K562 (cell line): ENCODE results near the gene SPCS2. TPM values are rescaled to one million over a fixed set of nuclear protein-coding genes. Genes with fewer than 3 reads are reported as not detected.

ENCODE experiments used
- AFF1 ChIP-seq, 2 experiments: fragments of 450-650 bp; IDR thresholded peaks; 2 replicates each; pipeline ENCODE4 v1.6.1; 2018; ENCODE audit warnings: mild to moderate bottlenecking in 2 of 2, low read depth in 1 of 2; ENCODE audit not compliant: partially characterized antibody in 2 of 2
- CLOCK ChIP-seq: fragments of 250-450 bp; sonication (Bioruptor Pico); IDR thresholded peaks from 2 replicates; pipeline ENCODE4 v1.4.0; 2020; ENCODE audit warnings: mild to moderate bottlenecking, moderate library complexity, borderline replicate concordance
- ELF1 ChIP-seq: fragments of 200-800 bp; sonication (Bioruptor generic); IDR thresholded peaks from 2 replicates; pipeline ENCODE4 v1.6.1; 2016; ENCODE audit warnings: missing genetic modification characterization, missing compliant biosample characterization
- FOSL1 ChIP-seq: fragments of 200-800 bp; sonication (Bioruptor generic); conservative IDR thresholded peaks from 2 replicates; pipeline ENCODE4 v1.6.1; 2016; ENCODE audit warnings: missing genetic modification characterization, missing compliant biosample characterization
- KLF10 ChIP-seq: fragments of 250-450 bp; sonication (Bioruptor Pico); IDR thresholded peaks from 2 replicates; pipeline ENCODE4 v1.6.1; 2021; ENCODE audit warnings: matching md5 sums
- NCOA6 ChIP-seq: fragments of 450-650 bp; IDR thresholded peaks from 2 replicates; pipeline ENCODE4 v1.6.1; 2017; ENCODE audit warnings: mild to moderate bottlenecking
- NEUROD1 ChIP-seq: fragments of 150-350 bp; IDR thresholded peaks from 2 replicates; pipeline ENCODE4 v1.6.1; 2014; ENCODE audit warnings: borderline replicate concordance, low read length, low read depth; ENCODE audit not compliant: partially characterized antibody
- NFXL1 ChIP-seq: fragments of 450-650 bp; formaldehyde crosslinking; IDR thresholded peaks from 2 replicates; pipeline ENCODE4 v1.4.0; 2021; ENCODE audit warnings: mild to moderate bottlenecking
- PML ChIP-seq: IDR thresholded peaks from 2 replicates; pipeline ENCODE4 v1.6.1; 2012; ENCODE audit warnings: low read length, inconsistent platforms
- SIN3A ChIP-seq, 2 experiments: fragments of 150-350 bp in 1 of 2; IDR thresholded peaks; 2 replicates each; pipeline ENCODE4 v1.6.1; 2011 to 2016; ENCODE audit warnings: borderline replicate concordance in 2 of 2, low read depth in 2 of 2, low read length in 2 of 2, mild to moderate bottlenecking in 2 of 2, moderate library complexity in 2 of 2; ENCODE audit not compliant: control insufficient read depth in 1 of 2
- TBL1XR1 ChIP-seq, 2 experiments: IDR thresholded peaks; 2 replicates each; pipeline ENCODE4 v1.6.1; 2012; ENCODE audit warnings: improper control_type of control experiment in 2 of 2, low read length in 2 of 2, mild to moderate bottlenecking in 1 of 2
- TFAP4 ChIP-seq: sonication (generic); formaldehyde crosslinking; IDR thresholded peaks from 2 replicates; pipeline ENCODE4 v1.8.0; 2022; ENCODE audit warnings: missing genetic modification reagents, mild to moderate bottlenecking, moderate library complexity, borderline replicate concordance
- ZFP91 ChIP-seq: sonication (generic); formaldehyde crosslinking; IDR thresholded peaks from 2 replicates; pipeline ENCODE4 v1.8.0; 2022; ENCODE audit warnings: mild to moderate bottlenecking, missing genetic modification reagents
- ZFX ChIP-seq: sonication (generic); formaldehyde crosslinking; IDR thresholded peaks from 2 replicates; pipeline ENCODE4 v1.8.0; 2022; ENCODE audit warnings: mild to moderate bottlenecking, missing genetic modification reagents, moderate library complexity
- ZNF12 ChIP-seq: sonication (generic); formaldehyde crosslinking; IDR thresholded peaks from 2 replicates; pipeline ENCODE4 v1.4.0; 2020; ENCODE audit warnings: mild to moderate bottlenecking, missing genetic modification reagents
- polyA plus RNA-seq, 8 experiments: library from polyadenylated mRNA; depleted of rRNA in 4 of 8; stranded (reverse) in 5 of 8; unstranded in 3 of 8; fragments of >200 nt; fragmentation: Nextera tagmentation in 2 of 8; fragmentation: Illumina TruSeq in 1 of 8; extraction: Ambion mirVana in 2 of 8; extraction: Trizol in 1 of 8; gene quantifications; 2 replicates each; pipeline versions ENCODE4 v1.2.1 to v1.2.3, GENCODE V29; 2011 to 2014; ENCODE audit warnings: inconsistent platforms in 1 of 8, missing spikeins in 1 of 8
- total RNA-seq, 7 experiments: library from RNA; depleted of rRNA in 6 of 7; stranded (reverse); fragments of >200 nt in 6 of 7; fragmentation: Illumina TruSeq in 2 of 7; extraction: Trizol in 2 of 7; gene quantifications; 2 replicates each; pipeline versions ENCODE4 v1.2.1 to v1.2.3, GENCODE V29; 2011 to 2021; ENCODE audit warnings: low replicate concordance in 1 of 7

Gene SPCS2
- total and polyA plus RNA-seq, 9 of the 15 experiments (the other 6 are each of a cell fraction or from before 2014, with no cell fraction given), result 38.2 to 458 (median 193) TPM

- 0 out of 2 replicates have a peak, but pooled peaks have one; percentile 13 for TF ChIP-seq PML
- no peak for TF ChIP-seq TBL1XR1 (IDR thresholded peaks at IDR 0.05; ENCODE audit: low read length in 2 of 2)
- no peak for TF ChIP-seq NEUROD1
- no peak for TF ChIP-seq ZFP91 (CRISPR knock-in tag)
- TF ChIP-seq TFAP4 (CRISPR knock-in tag), result no peak
- TF ChIP-seq FOSL1, result no peak
- no peak for TF ChIP-seq KLF10
- TF ChIP-seq ZNF12, result no peak
- no peak for TF ChIP-seq CLOCK (CRISPR knock-in tag)
- no peak for TF ChIP-seq NFXL1
- peak in 1 of 2 experiments; percentile 9; a peak in 1 of 4 replicates for TF ChIP-seq SIN3A (IDR thresholded peaks at IDR 0.05; ENCODE audit: borderline replicate concordance in 2 of 2, control insufficient read depth in 1 of 2, low read depth in 2 of 2, low read length in 2 of 2)
- TF ChIP-seq ZFX (CRISPR knock-in tag), result peak; percentile 42; the same call in 1 of the 2 replicates
- TF ChIP-seq NCOA6, result no peak
- TF ChIP-seq AFF1 (IDR thresholded peaks at IDR 0.05; ENCODE audit: low read depth in 1 of 2, partially characterized antibody in 2 of 2), result no peak
- TF ChIP-seq ELF1 (tag), result no peak; the same call in 1 of the 2 replicates
These were observed 40.2 kb downstream of the SPCS2 start (continued) for GRCh38 chr11:74989260-74989638.
